Endodermal cell (in vitro differentiated cells): ENCODE results near the gene LTBP1. TPM values are rescaled to one million over a fixed set of nuclear protein-coding genes. Genes with fewer than 3 reads are reported as not detected.

Experiments
- DNase-seq: peaks from one replicate; pipeline ENCODE4 v3.0.0-alpha.2; 2017
- H3K27ac ChIP-seq: 2 replicates; pipeline ENCODE4 v1.5.1; 2013; ENCODE audit warnings: mild to moderate bottlenecking, low read depth, low read length, moderate library complexity
- H3K27me3 ChIP-seq: 2 replicates; pipeline ENCODE4 v1.6.1; 2013; ENCODE audit warnings: mild to moderate bottlenecking, low read length, moderate library complexity; ENCODE audit not compliant: insufficient read depth, control insufficient read depth, poor library complexity, severe bottlenecking
- H3K36me3 ChIP-seq: 2 replicates; pipeline ENCODE4 v1.7.0; 2013; ENCODE audit warnings: mild to moderate bottlenecking, low read length, moderate library complexity; ENCODE audit not compliant: control insufficient read depth, insufficient read depth
- H3K4me1 ChIP-seq: one replicate; pipeline ENCODE4 v1.7.0; 2013; ENCODE audit warnings: low read length; ENCODE audit not compliant: control insufficient read depth, insufficient read depth
- H3K4me3 ChIP-seq: 2 replicates; pipeline ENCODE4 v1.5.1; 2013; ENCODE audit warnings: mild to moderate bottlenecking, low read length, moderate library complexity
- H3K9ac ChIP-seq: 2 replicates; pipeline ENCODE4 v1.6.1; 2013; ENCODE audit warnings: mild to moderate bottlenecking, low read length, moderate library complexity; ENCODE audit not compliant: poor library complexity, severe bottlenecking; ENCODE audit errors: extremely low read depth
- H3K9me3 ChIP-seq: 2 replicates; pipeline ENCODE4 v1.6.1; 2013; ENCODE audit warnings: mild to moderate bottlenecking, low read length, moderate library complexity; ENCODE audit not compliant: control insufficient read depth
- H3K27ac Mint-ChIP-seq: 2 replicates; pipeline ENCODE4 v1.8.0; 2020; ENCODE audit warnings: mixed read lengths
- H3K27me3 Mint-ChIP-seq: 2 replicates; pipeline ENCODE4 v1.8.0; 2021; ENCODE audit warnings: mild to moderate bottlenecking, mixed read lengths; ENCODE audit not compliant: insufficient read depth
- H3K36me3 Mint-ChIP-seq: 2 replicates; pipeline ENCODE4 v1.8.0; 2020; ENCODE audit warnings: low read depth, mixed read lengths
- H3K4me1 Mint-ChIP-seq: 2 replicates; pipeline ENCODE4 v1.8.0; 2020; ENCODE audit warnings: mixed read lengths
- H3K4me3 Mint-ChIP-seq: 2 replicates; pipeline ENCODE4 v1.8.0; 2020; ENCODE audit warnings: mild to moderate bottlenecking, moderate library complexity, mixed read lengths
- H3K9me3 Mint-ChIP-seq: 2 replicates; pipeline ENCODE4 v1.8.0; 2020; ENCODE audit warnings: mild to moderate bottlenecking, mixed read lengths
- CTCF ChIP-seq: fragments of 200-600 bp; sonication (generic); conservative IDR thresholded peaks from 2 replicates; pipeline ENCODE4 v1.5.0; 2021; ENCODE audit warnings: antibody characterized with exemption, mild to moderate bottlenecking
- WGBS, 2 experiments: methylation state at CpG; one replicate each; pipeline versions ENCODE4 v1.1.5 to v1.1.7; 2013; ENCODE audit warnings: missing lambda C conversion rate in 2 of 2, mixed read lengths in 1 of 2; ENCODE audit not compliant: insufficient coverage in 1 of 2, insufficient read length in 1 of 2; 5-methylcytosine and 5-hydroxymethylcytosine counted together
- total RNA-seq, 2 donors: library from RNA; stranded (reverse); fragmentation: NEBNext Ultra II Directional in 1 of 2; extraction: Animal tissue kit (Norgen Biotek cat#: 25700) in 1 of 2; gene quantifications; 2 replicates in 1 of 2; 3 replicates in 1 of 2; pipeline ENCODE4 v1.2.1, GENCODE V29; 2021

LTBP1 gene
- total RNA-seq, 2 donors from 2014 or later = 43.2 to 43.4 TPM

- Histone ChIP-seq H3K36me3 (no peaks in the 10 kb centered on the region), H3K9ac (no peak overlapping the region), H3K4me1 (no peaks in the 10 kb centered on the region), H3K27me3 (no peaks in the 10 kb centered on the region), H3K9me3 (no peaks in the 10 kb centered on the region), H3K4me3 (no peak overlapping the region), H3K27ac (no peak overlapping the region)
- WGBS, 2 experiments = 97 to 100% methylated on average over 4 of the region's 4 CpGs
- TF ChIP-seq CTCF = no peak
- H3K4me3 Mint-ChIP-seq = no peak overlapping the region
- H3K9me3 Mint-ChIP-seq = no peaks in the 10 kb centered on the region
- H3K27ac Mint-ChIP-seq = no peak overlapping the region
- no peak for DNase-seq
- H3K4me1 Mint-ChIP-seq = peaks cover 3% of the 10 kb centered on the region
- no peaks in the 10 kb centered on the region for H3K36me3 Mint-ChIP-seq
- H3K27me3 Mint-ChIP-seq = no peaks in the 10 kb centered on the region
Observed at GRCh38 chr2:33073018-33073417, 126.3 kb downstream of the LTBP1 start.

GRCh38 chr2:33074197-33074596 is 127.4 kb downstream of the LTBP1 start:
- Mint-ChIP-seq H3K9me3 (no peaks in the 10 kb centered on the region), H3K27ac (no peak overlapping the region), H3K4me3 (no peak overlapping the region), H3K36me3 (no peaks in the 10 kb centered on the region), H3K27me3 (no peaks in the 10 kb centered on the region), H3K4me1 (peaks cover 3% of the 10 kb centered on the region)
- Histone ChIP-seq H3K9ac (no peak overlapping the region), H3K36me3 (no peaks in the 10 kb centered on the region), H3K4me3 (no peak overlapping the region), H3K27ac (no peak overlapping the region), H3K9me3 (no peaks in the 10 kb centered on the region), H3K27me3 (no peaks in the 10 kb centered on the region), H3K4me1 (no peaks in the 10 kb centered on the region)
- DNase-seq = no peak
- WGBS, 2 experiments = 94 to 97% methylated on average over 3 to 6 of the region's 6 CpGs
- TF ChIP-seq CTCF = no peak

- TF ChIP-seq CTCF = no peak
- H3K4me3 Mint-ChIP-seq = no peak overlapping the region
- 93 to 98% methylated on average over 7 to 8 of the region's 8 CpGs for WGBS, 2 experiments
- Histone ChIP-seq H3K27ac (no peak overlapping the region), H3K4me1 (no peaks in the 10 kb centered on the region), H3K9me3 (no peaks in the 10 kb centered on the region), H3K27me3 (no peaks in the 10 kb centered on the region), H3K36me3 (no peaks in the 10 kb centered on the region), H3K4me3 (no peak overlapping the region), H3K9ac (no peak overlapping the region)
- no peak for DNase-seq
- H3K36me3 Mint-ChIP-seq = no peaks in the 10 kb centered on the region
- peaks cover 6% of the 10 kb centered on the region for H3K27me3 Mint-ChIP-seq
- H3K4me1 Mint-ChIP-seq = peaks cover 3% of the 10 kb centered on the region
- no peaks in the 10 kb centered on the region for H3K9me3 Mint-ChIP-seq
- no peak overlapping the region for H3K27ac Mint-ChIP-seq
Observed at GRCh38 chr2:33077311-33077710, 130.6 kb downstream of the LTBP1 start.
